Lower leg skin (tissue), 3 donors: ENCODE measurements around the gene GMPR.

Experiments
- POLR2A ChIP-seq, 2 donors: fragments of 450-650 bp; IDR thresholded peaks; one replicate each; pipeline ENCODE4 v1.6.1; 2016 to 2017; ENCODE audit warnings: antibody characterized with exemption in 2 of 2, mild to moderate bottlenecking in 1 of 2, moderate library complexity in 1 of 2
- TF ChIP-seq, protein P1 (sequence below), 3 donors: fragments of 450-650 bp; IDR thresholded peaks; one replicate each; pipeline ENCODE4 v1.5.1; 2016; ENCODE audit warnings: antibody characterized with exemption in 3 of 3, mild to moderate bottlenecking in 3 of 3, moderate library complexity in 2 of 3

DNA sequence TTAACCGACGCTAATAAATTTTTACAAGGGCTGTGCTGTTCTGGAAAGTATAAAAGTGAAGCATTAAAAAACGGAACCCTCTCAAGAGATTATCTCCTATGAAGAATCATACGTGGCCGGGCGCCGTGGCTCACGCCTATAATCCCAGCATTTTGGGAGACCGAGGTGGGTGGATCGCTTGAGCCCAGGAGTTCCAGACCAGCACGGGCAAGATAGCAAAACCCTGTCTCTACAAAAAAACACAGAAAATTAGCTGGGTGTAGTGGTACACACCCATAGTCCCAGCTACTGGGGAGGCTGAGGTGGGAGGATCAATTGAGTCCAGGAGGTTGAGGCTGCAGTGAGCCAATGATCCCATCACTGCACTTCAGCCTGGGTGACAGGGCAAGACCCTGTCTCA is 83.4 kb downstream of the GMPR start:
- TF ChIP-seq, protein P1, sequence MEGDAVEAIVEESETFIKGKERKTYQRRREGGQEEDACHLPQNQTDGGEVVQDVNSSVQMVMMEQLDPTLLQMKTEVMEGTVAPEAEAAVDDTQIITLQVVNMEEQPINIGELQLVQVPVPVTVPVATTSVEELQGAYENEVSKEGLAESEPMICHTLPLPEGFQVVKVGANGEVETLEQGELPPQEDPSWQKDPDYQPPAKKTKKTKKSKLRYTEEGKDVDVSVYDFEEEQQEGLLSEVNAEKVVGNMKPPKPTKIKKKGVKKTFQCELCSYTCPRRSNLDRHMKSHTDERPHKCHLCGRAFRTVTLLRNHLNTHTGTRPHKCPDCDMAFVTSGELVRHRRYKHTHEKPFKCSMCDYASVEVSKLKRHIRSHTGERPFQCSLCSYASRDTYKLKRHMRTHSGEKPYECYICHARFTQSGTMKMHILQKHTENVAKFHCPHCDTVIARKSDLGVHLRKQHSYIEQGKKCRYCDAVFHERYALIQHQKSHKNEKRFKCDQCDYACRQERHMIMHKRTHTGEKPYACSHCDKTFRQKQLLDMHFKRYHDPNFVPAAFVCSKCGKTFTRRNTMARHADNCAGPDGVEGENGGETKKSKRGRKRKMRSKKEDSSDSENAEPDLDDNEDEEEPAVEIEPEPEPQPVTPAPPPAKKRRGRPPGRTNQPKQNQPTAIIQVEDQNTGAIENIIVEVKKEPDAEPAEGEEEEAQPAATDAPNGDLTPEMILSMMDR (IDR thresholded peaks at IDR 0.05) = no peak
- TF ChIP-seq POLR2A (IDR thresholded peaks at IDR 0.05) = no peak
